ENCODE measurements around the gene ACLY. TPM values are rescaled to one million over a fixed set of nuclear protein-coding genes. Genes with fewer than 3 reads are reported as not detected.
A peak's percentile ranks its signal among the peaks of the same experiment; 100 is the strongest.

ACLY gene
- polyA plus RNA-seq, 1 donor (not counting 4 experiments of a cell fraction or from before 2014, with no cell fraction given) = 363 TPM

- peaks cover 43 to 45% of the 10 kb centered on the region in 2 experiments for H3K36me3 ChIP-seq (ENCODE audit: control insufficient read depth in 2 of 2, extremely low read depth in 1 of 2, insufficient read depth in 2 of 2, low read length in 2 of 2)
- no peak for TF ChIP-seq EZH2 (IDR thresholded peaks at IDR 0.05; ENCODE audit: low read length)
- TF ChIP-seq, protein P1, sequence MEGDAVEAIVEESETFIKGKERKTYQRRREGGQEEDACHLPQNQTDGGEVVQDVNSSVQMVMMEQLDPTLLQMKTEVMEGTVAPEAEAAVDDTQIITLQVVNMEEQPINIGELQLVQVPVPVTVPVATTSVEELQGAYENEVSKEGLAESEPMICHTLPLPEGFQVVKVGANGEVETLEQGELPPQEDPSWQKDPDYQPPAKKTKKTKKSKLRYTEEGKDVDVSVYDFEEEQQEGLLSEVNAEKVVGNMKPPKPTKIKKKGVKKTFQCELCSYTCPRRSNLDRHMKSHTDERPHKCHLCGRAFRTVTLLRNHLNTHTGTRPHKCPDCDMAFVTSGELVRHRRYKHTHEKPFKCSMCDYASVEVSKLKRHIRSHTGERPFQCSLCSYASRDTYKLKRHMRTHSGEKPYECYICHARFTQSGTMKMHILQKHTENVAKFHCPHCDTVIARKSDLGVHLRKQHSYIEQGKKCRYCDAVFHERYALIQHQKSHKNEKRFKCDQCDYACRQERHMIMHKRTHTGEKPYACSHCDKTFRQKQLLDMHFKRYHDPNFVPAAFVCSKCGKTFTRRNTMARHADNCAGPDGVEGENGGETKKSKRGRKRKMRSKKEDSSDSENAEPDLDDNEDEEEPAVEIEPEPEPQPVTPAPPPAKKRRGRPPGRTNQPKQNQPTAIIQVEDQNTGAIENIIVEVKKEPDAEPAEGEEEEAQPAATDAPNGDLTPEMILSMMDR (optimal IDR thresholded peaks at IDR 0.05 in 1 of 3, IDR thresholded peaks at IDR 0.05 in 1 of 3, conservative IDR thresholded peaks at IDR 0.05 in 1 of 3; ENCODE audit: extremely low read depth in 1 of 3, insufficient read depth in 2 of 3, low read length in 3 of 3) = no peak
- H3K27me3 ChIP-seq (ENCODE audit: control insufficient read depth, extremely low read depth, insufficient read depth, low read length) = no peaks in the 10 kb centered on the region
- DNase-seq (ENCODE audit: low read depth, low spot score) (no peak), FAIRE-seq (no peak)
- no peak overlapping the region for H3K4me3 ChIP-seq (ENCODE audit: control insufficient read depth in 2 of 3, extremely low read depth in 1 of 3, insufficient read depth in 2 of 3, low read depth in 1 of 3, low read length in 3 of 3)
- peak overlapping the region; percentile 7 for H3K4me2 ChIP-seq (ENCODE audit: control insufficient read depth, extremely low read depth, insufficient read depth, low read depth, low read length)
- no peak overlapping the region for H2AFZ ChIP-seq (ENCODE audit: control insufficient read depth, low read length)
- peaks cover 77% of the 10 kb centered on the region for H3K79me2 ChIP-seq (ENCODE audit: control insufficient read depth, insufficient read depth, low read length)
- H3K4me1 ChIP-seq (ENCODE audit: control insufficient read depth, extremely low read depth, insufficient read depth, low read length) = peaks cover 34% of the 10 kb centered on the region
- H3K27ac ChIP-seq (ENCODE audit: control insufficient read depth, insufficient read depth, low read length) = no peak overlapping the region
- H3K9me3 ChIP-seq (ENCODE audit: control insufficient read depth, low read depth, low read length) = no peaks in the 10 kb centered on the region
- dilution Hi-C loops (cut with MboI; ENCODE audit: extremely low pct_ligation_motif_present, low sequenced_read_pairs) = no loop called here
- no peak overlapping the region for H3K9ac ChIP-seq (ENCODE audit: control insufficient read depth, extremely low read depth, insufficient read depth, low read length)
- H4K20me1 ChIP-seq (ENCODE audit: control insufficient read depth, extremely low read depth, insufficient read depth, low read length) = peaks cover 64% of the 10 kb centered on the region
- H3K9me1 ChIP-seq (ENCODE audit: control insufficient read depth, extremely low read depth, insufficient read depth, low read length) = peaks cover 8% of the 10 kb centered on the region
Observed at GRCh38 chr17:41915566-41915965, 3.2 kb downstream of the ACLY start.

DNA sequence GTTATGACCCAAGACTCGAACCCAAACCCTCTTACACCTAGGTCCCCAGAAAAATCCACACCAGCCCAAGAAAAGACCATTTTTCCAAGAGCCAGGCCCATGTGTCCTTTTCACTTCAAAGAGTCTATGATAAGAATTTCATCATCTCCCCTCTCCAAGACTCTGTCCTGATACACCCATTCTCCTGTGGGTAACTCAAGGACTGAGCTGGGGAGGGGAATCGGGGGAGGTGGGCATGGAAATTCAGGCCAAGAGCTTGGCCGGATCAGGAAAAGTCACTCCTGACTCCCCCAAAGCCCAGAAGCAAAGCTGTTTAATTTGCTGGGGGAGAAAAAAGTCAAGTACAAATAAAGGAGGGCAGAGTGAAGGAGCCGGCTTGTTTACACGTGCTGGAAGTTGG, 3.7 kb downstream of the ACLY start:
- Histone ChIP-seq H3K27me3 (ENCODE audit: control insufficient read depth, extremely low read depth, insufficient read depth, low read length) (no peaks in the 10 kb centered on the region), H3K36me3 (ENCODE audit: control insufficient read depth in 2 of 2, extremely low read depth in 1 of 2, insufficient read depth in 2 of 2, low read length in 2 of 2) (peaks cover 48 to 50% of the 10 kb centered on the region in 2 experiments), H3K4me3 (ENCODE audit: control insufficient read depth in 2 of 3, extremely low read depth in 1 of 3, insufficient read depth in 2 of 3, low read depth in 1 of 3, low read length in 3 of 3) (no peak overlapping the region), H3K27ac (ENCODE audit: control insufficient read depth, insufficient read depth, low read length) (no peak overlapping the region), H3K9me3 (ENCODE audit: control insufficient read depth, low read depth, low read length) (no peaks in the 10 kb centered on the region), H3K9me1 (ENCODE audit: control insufficient read depth, extremely low read depth, insufficient read depth, low read length) (peaks cover 7% of the 10 kb centered on the region), H3K9ac (ENCODE audit: control insufficient read depth, extremely low read depth, insufficient read depth, low read length) (no peak overlapping the region), H3K79me2 (ENCODE audit: control insufficient read depth, insufficient read depth, low read length) (peaks cover 80% of the 10 kb centered on the region), H4K20me1 (ENCODE audit: control insufficient read depth, extremely low read depth, insufficient read depth, low read length) (peaks cover 65% of the 10 kb centered on the region), H3K4me1 (ENCODE audit: control insufficient read depth, extremely low read depth, insufficient read depth, low read length) (peaks cover 29% of the 10 kb centered on the region), H2AFZ (ENCODE audit: control insufficient read depth, low read length) (no peak overlapping the region), H3K4me2 (ENCODE audit: control insufficient read depth, extremely low read depth, insufficient read depth, low read depth, low read length) (peak overlapping the region; percentile 6)
- no peak for TF ChIP-seq EZH2 (IDR thresholded peaks at IDR 0.05; ENCODE audit: low read length)
- TF ChIP-seq, protein P1 (optimal IDR thresholded peaks at IDR 0.05 in 1 of 3, IDR thresholded peaks at IDR 0.05 in 1 of 3, conservative IDR thresholded peaks at IDR 0.05 in 1 of 3; ENCODE audit: extremely low read depth in 1 of 3, insufficient read depth in 2 of 3, low read length in 3 of 3) = no peak
- FAIRE-seq (no peak), DNase-seq (ENCODE audit: low read depth, low spot score) (no peak)
- dilution Hi-C loops (cut with MboI; ENCODE audit: extremely low pct_ligation_motif_present, low sequenced_read_pairs) = no loop called here
